ENCODE measurements around the gene ERBB3.
"Not testable (repeated sequence)": the region's sequence is repeated elsewhere in the genome, so short reads cannot be mapped to it uniquely, and the experiment has no call there.

ERBB3 gene

DNA sequence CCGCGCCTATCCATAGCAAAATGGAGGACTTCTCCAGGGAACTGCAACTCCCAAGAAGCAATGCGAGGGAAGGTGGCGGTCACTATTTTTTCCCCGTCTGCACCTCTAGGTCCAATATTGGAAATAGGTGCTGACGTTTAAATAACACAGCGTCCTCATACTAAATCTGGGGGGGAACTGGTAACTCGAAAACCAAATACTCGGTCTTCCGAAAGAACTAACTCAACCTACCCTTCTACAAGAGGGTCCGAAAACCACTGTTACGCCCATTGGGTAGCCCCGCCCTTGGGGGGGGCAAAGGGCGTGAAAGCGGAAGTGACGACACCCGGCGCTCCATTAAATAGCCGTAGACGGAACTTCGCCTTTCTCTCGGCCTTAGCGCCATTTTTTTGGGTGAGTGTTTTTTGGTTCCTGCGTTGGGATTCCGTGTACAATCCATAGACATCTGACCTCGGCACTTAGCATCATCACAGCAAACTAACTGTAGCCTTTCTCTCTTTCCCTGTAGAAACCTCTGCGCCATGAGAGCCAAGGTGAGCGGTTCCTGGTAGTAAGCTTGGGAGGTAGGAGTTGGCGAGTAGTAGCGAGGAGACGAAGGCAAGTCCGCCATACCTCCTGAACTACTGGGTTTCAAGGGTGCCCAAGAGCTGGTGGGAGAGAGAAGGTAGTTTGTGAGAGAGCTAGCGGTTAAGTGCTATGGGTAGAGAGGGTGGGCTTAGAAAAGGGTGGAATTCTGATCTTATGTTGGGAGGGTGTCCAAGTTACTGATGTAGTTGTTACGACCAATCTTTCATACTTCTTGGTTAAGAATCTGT lies 36.5 kb downstream of the ERBB3 start, which contains the start of gene RPL41:
Gene RPL41 (plus strand): TSS at position 367 of the 815 bp plus-strand sequence.
- DNase-seq = peak; percentile 94

GRCh38 chr12:56117082-56117706 lies 37.2 kb downstream of the ERBB3 start:
- not testable (repeated sequence) for DNase-seq

- peak; percentile 99 for DNase-seq
Observed at GRCh38 chr12:56117778-56118687, 38.1 kb downstream of the ERBB3 start, which contains the start of gene ZC3H10. TSS of gene ZC3H10 (plus strand) at chr12:56118266. CDS start at chr12:56120563, 2,297 bp downstream.

- no peak for DNase-seq
Observed at GRCh38 chr12:56118688-56119357, 38.9 kb downstream of the ERBB3 start.

DNA sequence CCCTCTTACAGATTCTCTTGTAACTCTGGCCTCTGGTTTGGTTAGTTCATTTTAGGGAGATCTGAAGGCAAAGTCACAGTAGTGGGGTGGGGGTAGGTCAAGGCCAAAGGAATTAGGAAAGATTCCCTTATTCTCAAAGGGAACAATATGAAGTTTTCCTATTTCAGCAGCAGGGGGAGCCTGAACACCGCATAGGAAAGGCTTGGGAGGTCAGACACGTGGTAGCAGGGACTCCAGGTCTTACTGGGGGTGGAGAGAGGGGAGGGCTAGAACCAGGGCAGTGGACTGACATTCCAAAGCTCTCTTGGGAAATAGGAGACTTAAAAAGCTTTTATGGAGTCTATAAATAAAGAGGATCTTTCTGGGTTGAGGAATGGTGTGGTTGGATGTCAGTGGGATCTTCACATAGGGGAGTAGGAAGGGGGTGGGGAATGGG lies 39.4 kb downstream of the ERBB3 start:
- peak; percentile 78 for DNase-seq

DNA sequence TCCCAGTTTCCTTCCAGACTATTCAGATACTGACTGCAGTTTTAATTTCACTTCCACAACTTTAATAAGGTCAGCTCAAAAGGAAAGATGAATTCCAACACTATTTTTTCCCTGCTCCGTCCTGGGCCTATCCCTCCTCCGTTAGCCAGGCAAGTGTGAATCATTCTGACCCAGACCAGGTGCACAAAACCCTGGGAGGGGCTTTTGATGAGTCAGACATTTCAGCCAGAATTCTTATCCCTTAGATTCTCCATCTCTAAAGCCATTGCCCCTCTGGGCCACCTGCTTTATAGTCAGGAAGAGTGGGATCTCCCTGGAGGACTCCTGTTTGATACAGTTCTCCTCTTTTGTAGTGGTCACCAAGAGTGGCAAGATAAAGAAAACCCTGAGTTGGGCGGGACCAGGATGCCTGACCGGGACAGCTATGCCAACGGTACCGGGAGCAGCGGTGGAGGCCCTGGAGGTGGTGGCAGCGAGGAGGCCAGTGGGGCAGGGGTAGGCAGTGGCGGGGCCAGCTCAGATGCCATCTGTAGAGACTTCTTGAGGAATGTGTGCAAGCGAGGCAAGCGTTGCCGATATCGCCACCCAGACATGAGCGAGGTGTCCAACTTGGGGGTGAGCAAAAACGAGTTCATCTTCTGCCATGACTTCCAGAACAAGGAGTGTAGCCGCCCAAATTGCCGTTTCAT lies 40.3 kb downstream of the ERBB3 start:
- DNase-seq = no peak

DNA sequence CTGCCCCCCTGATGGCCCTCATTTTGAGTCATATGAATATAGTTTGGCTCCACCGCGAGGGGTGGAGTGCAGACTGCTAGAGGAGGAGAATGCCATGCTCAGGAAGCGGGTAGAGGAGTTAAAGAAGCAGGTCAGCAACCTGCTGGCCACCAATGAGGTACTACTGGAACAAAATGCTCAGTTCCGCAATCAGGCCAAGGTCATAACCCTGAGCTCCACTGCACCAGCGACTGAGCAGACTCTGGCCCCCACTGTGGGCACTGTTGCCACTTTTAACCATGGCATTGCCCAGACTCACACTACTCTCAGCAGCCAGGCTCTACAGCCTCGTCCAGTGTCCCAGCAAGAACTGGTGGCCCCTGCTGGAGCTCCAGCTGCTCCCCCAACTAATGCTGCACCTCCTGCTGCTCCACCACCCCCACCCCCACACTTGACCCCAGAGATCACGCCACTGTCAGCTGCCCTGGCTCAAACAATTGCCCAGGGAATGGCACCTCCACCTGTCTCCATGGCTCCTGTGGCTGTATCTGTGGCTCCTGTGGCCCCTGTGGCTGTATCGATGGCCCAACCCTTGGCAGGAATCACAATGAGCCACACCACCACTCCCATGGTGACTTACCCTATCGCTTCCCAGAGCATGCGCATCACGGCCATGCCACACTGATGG lies 41.4 kb downstream of the ERBB3 start:
- DNase-seq = no peak

DNA sequence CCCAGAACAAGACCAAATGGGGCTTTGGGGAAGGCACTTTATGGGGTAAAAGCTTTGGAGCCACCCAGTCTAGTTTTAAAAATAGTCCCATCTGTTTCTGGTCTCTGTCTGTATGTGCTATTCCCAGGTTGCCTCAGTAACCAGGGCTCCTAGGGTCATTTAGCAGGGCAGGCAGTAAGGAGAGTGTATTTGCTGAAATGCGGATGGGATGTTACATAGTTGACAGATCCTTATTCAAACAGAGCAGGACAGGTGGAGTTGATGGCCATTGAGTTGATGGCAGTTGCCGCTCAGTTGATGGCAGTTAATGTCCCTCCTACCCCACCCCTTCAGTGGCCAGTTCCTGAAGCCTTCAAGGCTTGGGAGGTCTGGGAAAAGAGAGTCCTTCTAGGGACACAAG lies 42.7 kb downstream of the ERBB3 start:
- no peak for DNase-seq

- DNase-seq = no peak
Observed at GRCh38 chr12:56124133-56124532, 44.2 kb downstream of the ERBB3 start.

DNA sequence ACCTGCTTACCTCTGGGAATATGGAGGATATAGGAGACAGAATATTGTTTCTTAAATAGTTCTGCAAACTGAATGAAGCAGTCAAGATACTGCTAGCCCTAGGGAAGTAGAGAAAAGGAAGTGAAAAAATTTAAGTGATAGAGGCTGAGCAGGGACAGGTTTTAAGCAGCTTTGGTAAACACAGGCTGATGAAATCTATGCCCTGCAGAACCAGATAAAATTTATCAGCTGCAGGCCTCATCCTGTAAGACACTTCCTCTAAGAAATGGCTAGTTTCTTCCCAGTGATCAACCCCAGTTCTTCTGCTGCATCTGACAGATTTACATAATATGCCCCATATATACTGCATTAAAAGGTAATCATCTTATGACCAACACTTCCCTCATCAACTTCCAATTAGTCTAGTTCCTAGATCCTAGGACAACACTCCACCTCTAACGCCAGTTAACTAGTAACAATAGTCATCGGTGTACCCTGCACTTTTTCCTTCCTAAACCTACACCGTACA lies 46.8 kb downstream of the ERBB3 start:
- DNase-seq = no peak

- DNase-seq = no peak
Observed at GRCh38 chr12:56127485-56127887, 47.5 kb downstream of the ERBB3 start.

GRCh38 chr12:56127888-56128669 lies 48.1 kb downstream of the ERBB3 start, which contains the start of gene ESYT1:
TSS of gene ESYT1 (plus strand) at chr12:56128267. CDS start at chr12:56128320, 53 bp downstream.
- DNase-seq = peak; percentile 100

- no peak for DNase-seq
Observed at GRCh38 chr12:56128670-56129205, 48.8 kb downstream of the ERBB3 start.

DNA sequence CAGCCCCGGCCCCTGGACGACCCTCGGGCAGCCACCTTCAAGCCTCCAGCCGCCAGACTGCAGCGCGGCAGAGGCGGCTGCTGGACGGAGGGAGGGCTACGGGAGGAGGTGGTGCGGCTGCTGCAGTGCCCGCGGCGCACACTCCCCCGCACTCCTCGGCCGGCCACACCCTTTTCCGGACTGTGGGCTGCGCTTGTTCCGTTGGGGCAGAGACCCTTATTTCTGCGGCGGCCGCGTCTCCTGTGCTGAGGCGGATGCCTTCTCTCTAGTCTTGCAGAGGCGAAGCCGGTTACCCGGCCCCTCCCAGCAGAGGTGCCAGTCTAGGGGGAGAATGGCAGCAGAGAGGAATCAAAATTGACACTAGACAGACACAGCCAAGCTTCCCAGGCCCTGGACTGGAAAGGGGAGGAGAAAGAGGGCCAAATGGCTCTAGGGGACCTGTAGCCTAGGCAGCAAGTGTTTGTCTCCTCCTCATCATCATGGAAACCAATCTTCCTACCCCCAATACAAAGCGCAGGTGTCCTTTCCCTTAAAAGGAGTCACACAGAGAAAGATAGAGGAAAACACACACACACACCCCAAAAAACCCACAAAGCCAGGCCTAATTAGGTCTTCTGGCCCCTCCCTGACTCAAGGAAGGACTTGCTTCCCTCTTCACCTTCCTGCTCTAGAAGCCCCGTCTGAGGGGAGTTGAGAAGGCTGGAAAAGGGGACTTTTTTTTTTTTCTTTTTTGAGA lies 49.4 kb downstream of the ERBB3 start:
- peak; percentile 48 for DNase-seq

GRCh38 chr12:56129942-56130495 lies 50.1 kb downstream of the ERBB3 start:
- no peak for DNase-seq

DNA sequence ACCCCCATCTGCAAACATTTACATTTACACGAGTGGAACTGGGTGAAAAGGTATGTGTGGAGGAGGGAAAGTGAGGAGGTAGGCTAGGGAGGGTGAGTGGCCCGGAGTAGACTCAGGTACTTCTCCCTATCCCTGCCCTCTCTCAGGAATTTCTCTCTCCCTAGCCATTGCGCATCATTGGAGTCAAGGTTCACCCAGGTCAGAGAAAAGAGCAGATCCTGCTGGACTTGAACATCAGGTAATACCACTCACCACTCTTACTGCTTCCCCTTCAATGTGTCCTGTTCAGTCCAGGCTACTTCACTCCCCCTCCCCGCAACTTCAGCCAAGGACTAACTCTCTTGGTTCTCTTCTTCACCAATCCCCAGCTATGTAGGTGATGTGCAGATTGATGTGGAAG lies 50.9 kb downstream of the ERBB3 start:
- no peak for DNase-seq

GRCh38 chr12:56134897-56135296 lies 54.9 kb downstream of the ERBB3 start:
- no peak for DNase-seq

- no peak for DNase-seq
Observed at GRCh38 chr12:56137853-56138571, 58.0 kb downstream of the ERBB3 start.

Data from COR-L47 (cell line).